Measurements from ENCODE around the gene NLRC3. TPM values are rescaled to one million over a fixed set of nuclear protein-coding genes. Genes with fewer than 3 reads are reported as not detected.

NLRC3 gene
- total RNA-seq, 6 donors from 2014 or later: 2.6 to 19.9 (median 3.9) TPM

DNA sequence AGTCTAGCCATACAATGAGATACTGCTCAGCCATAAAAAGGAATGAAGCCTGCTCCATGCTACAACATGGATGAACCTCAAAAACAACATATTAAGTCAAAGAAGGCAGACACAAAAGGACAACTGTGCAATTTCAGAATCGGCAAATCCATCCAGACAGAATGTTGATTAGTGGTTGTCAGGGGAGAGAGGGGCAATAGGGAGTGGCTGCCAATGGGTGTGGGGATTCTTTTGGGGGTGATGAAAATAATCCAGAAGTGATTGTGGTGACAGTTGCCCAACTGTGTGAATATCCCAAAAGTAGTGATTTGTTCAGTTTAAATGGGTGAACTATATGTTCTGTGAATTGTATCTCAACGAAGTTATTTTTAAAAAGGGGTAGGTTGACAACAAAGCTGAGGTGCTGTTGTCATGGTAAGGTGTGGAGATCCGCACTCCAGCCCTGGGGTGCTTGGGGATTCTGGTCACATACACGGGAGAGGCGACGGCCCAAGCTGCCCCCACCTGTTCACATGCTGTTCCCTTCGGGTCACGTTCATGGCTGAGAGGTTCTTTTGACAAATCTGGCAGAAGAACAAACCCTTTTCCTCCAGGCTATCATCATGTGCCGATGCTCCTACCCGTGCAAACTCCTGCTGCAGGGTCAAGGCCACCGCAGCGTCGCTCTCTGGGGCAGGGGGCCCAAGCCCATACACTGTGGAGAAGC is 24.6 kb upstream of the NLRC3 start:
- Histone ChIP-seq H3K9me3 (no peaks in the 10 kb centered on the region), H3K27ac (no peak overlapping the region), H3K4me3 (no peak overlapping the region), H3K27me3 (no peaks in the 10 kb centered on the region), H3K4me1 (no peaks in the 10 kb centered on the region), H3K36me3 (peaks cover 0 to 54% (median 26%) of the 10 kb centered on the region in 4 donors)
- ATAC-seq (ENCODE audit: low FRiP score in 2 of 2) (no peak), DNase-seq (no peak)
- 92 to 94% methylated on average over 8 to 13 of the region's 13 CpGs for WGBS, 2 donors
- TF ChIP-seq, protein P1, sequence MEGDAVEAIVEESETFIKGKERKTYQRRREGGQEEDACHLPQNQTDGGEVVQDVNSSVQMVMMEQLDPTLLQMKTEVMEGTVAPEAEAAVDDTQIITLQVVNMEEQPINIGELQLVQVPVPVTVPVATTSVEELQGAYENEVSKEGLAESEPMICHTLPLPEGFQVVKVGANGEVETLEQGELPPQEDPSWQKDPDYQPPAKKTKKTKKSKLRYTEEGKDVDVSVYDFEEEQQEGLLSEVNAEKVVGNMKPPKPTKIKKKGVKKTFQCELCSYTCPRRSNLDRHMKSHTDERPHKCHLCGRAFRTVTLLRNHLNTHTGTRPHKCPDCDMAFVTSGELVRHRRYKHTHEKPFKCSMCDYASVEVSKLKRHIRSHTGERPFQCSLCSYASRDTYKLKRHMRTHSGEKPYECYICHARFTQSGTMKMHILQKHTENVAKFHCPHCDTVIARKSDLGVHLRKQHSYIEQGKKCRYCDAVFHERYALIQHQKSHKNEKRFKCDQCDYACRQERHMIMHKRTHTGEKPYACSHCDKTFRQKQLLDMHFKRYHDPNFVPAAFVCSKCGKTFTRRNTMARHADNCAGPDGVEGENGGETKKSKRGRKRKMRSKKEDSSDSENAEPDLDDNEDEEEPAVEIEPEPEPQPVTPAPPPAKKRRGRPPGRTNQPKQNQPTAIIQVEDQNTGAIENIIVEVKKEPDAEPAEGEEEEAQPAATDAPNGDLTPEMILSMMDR (IDR thresholded peaks at IDR 0.05): no peak
- TF ChIP-seq POLR2AphosphoS5 (IDR thresholded peaks at IDR 0.05) (no peak), POLR2A (IDR thresholded peaks at IDR 0.05) (no peak), EP300 (IDR thresholded peaks at IDR 0.05) (no peak)

DNA sequence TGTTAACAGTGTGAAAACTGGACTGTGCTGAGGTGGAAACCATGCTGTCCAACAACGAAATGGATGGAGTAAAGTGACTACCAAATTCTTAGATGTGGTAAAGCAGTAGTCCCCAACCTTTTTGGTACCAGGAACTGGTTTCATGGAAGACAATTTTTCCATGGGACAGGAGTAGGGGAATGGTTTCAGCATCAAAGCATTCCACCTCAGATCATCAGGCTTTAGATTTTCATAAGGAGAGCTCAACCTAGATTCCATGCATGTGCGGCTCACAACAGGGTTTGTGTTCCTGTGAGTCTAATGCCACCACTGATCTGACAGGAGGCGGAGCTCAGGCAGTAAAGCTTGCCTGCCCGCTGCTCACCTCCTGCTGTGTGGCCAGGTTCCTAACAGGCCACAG is 22.7 kb upstream of the NLRC3 start:
- Histone ChIP-seq H3K4me3 (no peak overlapping the region), H3K27me3 (no peaks in the 10 kb centered on the region), H3K27ac (no peak overlapping the region), H3K36me3 (peaks cover 0 to 50% (median 30%) of the 10 kb centered on the region in 4 donors), H3K4me1 (no peaks in the 10 kb centered on the region), H3K9me3 (no peaks in the 10 kb centered on the region)
- no peak for ATAC-seq (ENCODE audit: low FRiP score in 2 of 2)
- DNase-seq: no peak
- WGBS, 2 donors: 100% methylated on average over 1 to 4 of the region's 4 CpGs
- TF ChIP-seq, protein P1 (IDR thresholded peaks at IDR 0.05): no peak
- no peak for TF ChIP-seq POLR2A (IDR thresholded peaks at IDR 0.05)
- TF ChIP-seq POLR2AphosphoS5 (IDR thresholded peaks at IDR 0.05): no peak
- TF ChIP-seq EP300 (IDR thresholded peaks at IDR 0.05): no peak

DNA sequence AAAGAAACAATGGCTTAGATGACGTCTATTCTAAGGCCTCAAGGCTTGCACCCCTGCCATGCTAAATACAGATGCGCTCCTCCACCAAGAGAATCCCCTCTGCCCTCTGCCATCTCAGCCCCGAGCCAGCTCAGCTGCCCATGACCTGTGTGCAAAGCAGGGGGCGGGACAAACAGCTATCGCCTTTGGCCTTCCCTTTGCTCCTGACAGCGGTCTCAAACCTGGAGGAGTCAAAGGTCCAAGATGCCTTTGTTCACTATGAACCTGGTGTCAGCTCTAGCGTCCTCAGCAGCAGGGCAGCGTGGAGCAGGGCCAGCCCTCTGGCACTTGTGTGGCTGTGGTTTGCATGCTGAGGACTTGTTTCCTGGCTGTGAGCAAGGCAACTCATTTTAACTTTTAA is 21.9 kb upstream of the NLRC3 start:
- Histone ChIP-seq H3K27me3 (no peaks in the 10 kb centered on the region), H3K36me3 (peaks cover 0 to 46% (median 31%) of the 10 kb centered on the region in 4 donors), H3K27ac (no peak overlapping the region), H3K4me3 (no peak overlapping the region), H3K4me1 (no peaks in the 10 kb centered on the region), H3K9me3 (no peaks in the 10 kb centered on the region)
- TF ChIP-seq POLR2AphosphoS5 (IDR thresholded peaks at IDR 0.05) (no peak), POLR2A (IDR thresholded peaks at IDR 0.05) (no peak), EP300 (IDR thresholded peaks at IDR 0.05) (no peak)
- TF ChIP-seq, protein P1 (IDR thresholded peaks at IDR 0.05): no peak
- WGBS, 2 donors: 88% methylated on average over 8 of the region's 8 CpGs
- ATAC-seq (ENCODE audit: low FRiP score in 2 of 2) (no peak), DNase-seq (no peak)

DNA sequence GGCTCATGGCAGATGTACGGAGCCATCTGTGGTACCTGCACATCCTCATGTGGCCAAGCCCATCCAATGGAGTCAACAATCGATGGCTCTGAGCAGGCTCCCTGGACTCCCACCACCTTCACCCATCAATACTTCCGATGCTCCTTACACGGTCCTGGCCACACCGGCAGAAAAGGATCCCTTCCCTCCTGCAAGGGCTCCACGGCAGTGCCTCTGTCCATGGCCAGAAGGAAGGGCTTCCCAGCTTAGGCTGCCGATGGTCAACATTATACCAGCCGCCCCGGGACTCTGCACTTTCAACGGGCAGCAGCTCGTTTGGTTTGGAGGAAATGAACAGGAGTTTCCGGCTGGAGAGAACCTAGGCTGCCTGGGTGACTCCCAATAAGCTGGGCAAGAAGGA is 21.0 kb upstream of the NLRC3 start:
- DNase-seq: no peak
- ATAC-seq (ENCODE audit: low FRiP score in 2 of 2): no peak
- TF ChIP-seq, protein P1 (IDR thresholded peaks at IDR 0.05): no peak
- no peak for TF ChIP-seq POLR2AphosphoS5 (IDR thresholded peaks at IDR 0.05)
- no peaks in the 10 kb centered on the region for H3K27me3 ChIP-seq
- no peaks in the 10 kb centered on the region for H3K9me3 ChIP-seq
- peaks cover 0 to 39% (median 23%) of the 10 kb centered on the region in 4 donors for H3K36me3 ChIP-seq
- no peak overlapping the region for H3K27ac ChIP-seq
- no peak overlapping the region for H3K4me3 ChIP-seq
- H3K4me1 ChIP-seq: no peaks in the 10 kb centered on the region
- WGBS, 2 donors: 84 to 93% methylated on average over 5 to 12 of the region's 12 CpGs

DNA sequence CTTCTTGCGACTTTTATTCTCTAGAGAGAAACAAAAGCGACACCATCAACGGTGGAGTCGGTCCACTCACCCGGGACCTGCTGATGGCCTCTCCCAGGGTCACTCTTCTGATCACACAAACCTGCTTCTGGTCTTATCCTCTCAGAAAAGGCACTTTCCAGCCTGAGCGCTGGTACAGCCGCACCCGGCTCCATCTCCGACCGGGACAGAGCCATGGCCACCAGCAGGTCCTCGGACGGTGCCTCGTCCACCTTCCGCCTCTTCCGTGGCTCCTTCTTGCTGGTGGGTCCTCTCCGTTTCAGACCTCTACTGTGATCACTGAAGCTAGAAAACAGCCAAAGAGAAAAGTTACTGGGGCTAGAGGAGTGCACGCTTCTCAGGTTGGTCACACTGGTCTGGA is 20.5 kb upstream of the NLRC3 start:
- ATAC-seq (ENCODE audit: low FRiP score in 2 of 2) (no peak), DNase-seq (no peak)
- H3K36me3 ChIP-seq: peaks cover 0 to 35% (median 20%) of the 10 kb centered on the region in 4 donors
- H3K9me3 ChIP-seq: no peaks in the 10 kb centered on the region
- 96 to 97% methylated on average over 17 of the region's 17 CpGs for WGBS, 2 donors
- no peak overlapping the region for H3K27ac ChIP-seq
- H3K27me3 ChIP-seq: no peaks in the 10 kb centered on the region
- TF ChIP-seq, protein P1 (IDR thresholded peaks at IDR 0.05): no peak
- TF ChIP-seq EP300 (IDR thresholded peaks at IDR 0.05) (no peak), POLR2A (IDR thresholded peaks at IDR 0.05) (no peak), POLR2AphosphoS5 (IDR thresholded peaks at IDR 0.05) (no peak)
- no peak overlapping the region for H3K4me3 ChIP-seq
- H3K4me1 ChIP-seq: no peaks in the 10 kb centered on the region

Measured in upper lobe of left lung (tissue), 6 donors.